SK-N-SH (cell line): ENCODE data around the gene FUS.

Source experiments
- MXI1 ChIP-seq: IDR thresholded peaks from 2 replicates; pipeline ENCODE4 v1.6.1; 2012; ENCODE audit warnings: mild to moderate bottlenecking, low read depth, low read length, improper control_type of control experiment
- POLR2AphosphoS5 ChIP-seq: IDR thresholded peaks from 2 replicates; pipeline ENCODE4 v1.6.1; 2012; ENCODE audit warnings: low read depth, low read length

DNA sequence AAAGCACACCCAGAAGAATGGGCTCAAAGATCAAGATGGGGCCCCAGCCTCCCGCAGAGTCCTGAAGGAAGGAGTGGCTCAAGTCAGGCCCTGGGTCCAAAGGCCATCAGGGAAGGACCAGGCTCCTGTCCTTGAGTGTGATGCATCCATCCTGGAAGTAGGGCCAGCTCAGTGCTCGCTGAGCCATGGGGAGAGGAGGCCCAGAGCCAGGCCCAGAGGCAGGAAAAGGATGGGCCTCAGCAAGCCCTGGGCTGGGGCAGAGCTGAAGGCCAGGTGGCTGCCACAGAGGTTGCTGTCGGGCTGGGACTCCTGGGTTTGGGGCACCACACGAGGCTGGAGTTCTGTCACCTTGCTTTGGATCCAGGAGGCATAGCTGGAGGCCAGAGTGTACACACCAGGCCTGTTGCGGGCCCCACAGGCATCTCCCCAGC lies 48.1 kb upstream of the FUS start:
- TF ChIP-seq POLR2AphosphoS5 (no peak), MXI1 (no peak)
